ENCODE results near the gene ABTB2.

GRCh38 chr11:34305780-34306179 is 52.0 kb downstream of the ABTB2 start:
- TF ChIP-seq CTCF (conservative IDR thresholded peaks at IDR 0.05; ENCODE audit: low read depth, low read length) (no peak), EZH2 (IDR thresholded peaks at IDR 0.05; ENCODE audit: borderline replicate concordance, low read depth, low read length, poor library complexity, severe bottlenecking) (no peak)

Measured in A673 (cell line).